Measurements from ENCODE around the gene LRTM1. TPM values are rescaled to one million over a fixed set of nuclear protein-coding genes. Genes with fewer than 3 reads are reported as not detected.

Gene LRTM1
- total RNA-seq, 5 donors from 2014 or later (not counting 1 experiment from before 2014, with no cell fraction given): not detected

GRCh38 chr3:54957711-54958110, 29.9 kb upstream of the LRTM1 start:
- CTCF ChIA-PET: interaction anchor here in 1 of 2 donors (0.6 kb wide), 1 partner anchor 699 kb away, joined by 3 read pairs; no protein-coding TSS in a partner anchor
- no peaks in the 10 kb centered on the region for H3K4me1 ChIP-seq (ENCODE audit: control insufficient read depth in 1 of 2, extremely low read depth in 1 of 2, insufficient read depth in 2 of 2, low read length in 2 of 2)
- H3K27ac Mint-ChIP-seq: no peak overlapping the region
- POLR2A ChIA-PET: no interaction called here
- H3K9me3 ChIP-seq: no peaks in the 10 kb centered on the region
- no peaks in the 10 kb centered on the region for H3K36me3 ChIP-seq (ENCODE audit: control insufficient read depth in 2 of 2, extremely low read depth in 1 of 2, insufficient read depth in 1 of 2, low read length in 1 of 2)
- DNase-seq: no peak
- H3K9me3 Mint-ChIP-seq: peaks cover 0 to 4% (median 0%) of the 10 kb centered on the region in 3 donors
- no peaks in the 10 kb centered on the region for H3K27me3 ChIP-seq (replicated peaks in 1 of 2; ENCODE audit: control insufficient read depth in 2 of 2, extremely low read depth in 1 of 2, insufficient read depth in 2 of 2, low read length in 1 of 2)
- WGBS (ENCODE audit: insufficient coverage): 96% methylated on average over 3 of the region's 4 CpGs
- H3K36me3 Mint-ChIP-seq: no peaks in the 10 kb centered on the region
- no peaks in the 10 kb centered on the region for H3K4me1 Mint-ChIP-seq
- ATAC-seq (replicated peaks in 1 of 4): no peak
- no peak overlapping the region for H3K27ac ChIP-seq (ENCODE audit: low read length)
- H3K27me3 Mint-ChIP-seq: no peaks in the 10 kb centered on the region
- H3K4me3 Mint-ChIP-seq: no peak overlapping the region
- H3K4me3 ChIP-seq (ENCODE audit: control insufficient read depth in 1 of 2, extremely low read depth in 1 of 2, low read length in 1 of 2): no peak overlapping the region

- no peaks in the 10 kb centered on the region for H3K4me1 Mint-ChIP-seq
- H3K27ac Mint-ChIP-seq: no peak overlapping the region
- 100% methylated on average over 2 of the region's 6 CpGs for WGBS (ENCODE audit: insufficient coverage)
- no peaks in the 10 kb centered on the region for H3K36me3 Mint-ChIP-seq
- no peaks in the 10 kb centered on the region for H3K27me3 Mint-ChIP-seq
- Histone ChIP-seq H3K4me1 (ENCODE audit: control insufficient read depth in 1 of 2, extremely low read depth in 1 of 2, insufficient read depth in 2 of 2, low read length in 2 of 2) (no peaks in the 10 kb centered on the region), H3K9me3 (no peaks in the 10 kb centered on the region), H3K27me3 (replicated peaks in 1 of 2; ENCODE audit: control insufficient read depth in 2 of 2, extremely low read depth in 1 of 2, insufficient read depth in 2 of 2, low read length in 1 of 2) (no peaks in the 10 kb centered on the region), H3K36me3 (ENCODE audit: control insufficient read depth in 2 of 2, extremely low read depth in 1 of 2, insufficient read depth in 1 of 2, low read length in 1 of 2) (no peaks in the 10 kb centered on the region), H3K27ac (ENCODE audit: low read length) (no peak overlapping the region), H3K4me3 (ENCODE audit: control insufficient read depth in 1 of 2, extremely low read depth in 1 of 2, low read length in 1 of 2) (no peak overlapping the region)
- DNase-seq (no peak), ATAC-seq (replicated peaks in 1 of 4) (no peak)
- no peak overlapping the region for H3K4me3 Mint-ChIP-seq
- POLR2A ChIA-PET: no interaction called here
- CTCF ChIA-PET: no interaction called here
- H3K9me3 Mint-ChIP-seq: peaks cover 0 to 4% (median 0%) of the 10 kb centered on the region in 3 donors
Observed at GRCh38 chr3:54955941-54956340, 28.1 kb upstream of the LRTM1 start.

DNA sequence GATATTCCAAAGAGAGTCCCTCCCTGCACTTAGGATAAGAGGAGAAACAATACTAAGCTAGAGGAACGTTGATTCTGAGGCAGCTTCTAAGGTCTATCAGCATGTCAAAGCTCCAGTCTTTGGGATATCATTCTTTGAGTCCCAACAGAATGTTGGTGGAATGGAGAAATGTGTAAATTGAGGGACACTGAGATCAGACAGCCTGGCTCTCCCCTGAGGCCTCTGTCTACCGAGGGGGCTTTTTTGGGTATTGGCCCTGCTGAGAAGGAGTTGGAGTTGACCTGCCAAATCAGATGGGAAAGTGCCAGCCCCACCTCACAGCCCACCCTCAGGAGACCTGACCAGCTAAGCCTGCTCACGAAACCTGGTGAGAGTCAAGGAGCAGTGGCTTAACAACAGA, 27.6 kb upstream of the LRTM1 start:
- Mint-ChIP-seq H3K9me3 (peaks cover 0 to 4% (median 0%) of the 10 kb centered on the region in 3 donors), H3K27me3 (peaks cover 0 to 2% of the 10 kb centered on the region in 2 donors), H3K4me1 (no peaks in the 10 kb centered on the region), H3K4me3 (no peak overlapping the region), H3K36me3 (no peaks in the 10 kb centered on the region), H3K27ac (no peak overlapping the region)
- ChIA-PET CTCF (no interaction called here), POLR2A (no interaction called here)
- Histone ChIP-seq H3K4me1 (ENCODE audit: control insufficient read depth in 1 of 2, extremely low read depth in 1 of 2, insufficient read depth in 2 of 2, low read length in 2 of 2) (no peaks in the 10 kb centered on the region), H3K27me3 (replicated peaks in 1 of 2; ENCODE audit: control insufficient read depth in 2 of 2, extremely low read depth in 1 of 2, insufficient read depth in 2 of 2, low read length in 1 of 2) (no peaks in the 10 kb centered on the region), H3K27ac (ENCODE audit: low read length) (no peak overlapping the region), H3K36me3 (ENCODE audit: control insufficient read depth in 2 of 2, extremely low read depth in 1 of 2, insufficient read depth in 1 of 2, low read length in 1 of 2) (no peaks in the 10 kb centered on the region), H3K9me3 (no peaks in the 10 kb centered on the region), H3K4me3 (ENCODE audit: control insufficient read depth in 1 of 2, extremely low read depth in 1 of 2, low read length in 1 of 2) (no peak overlapping the region)
- DNase-seq: no peak
- WGBS (ENCODE audit: insufficient coverage): 50% methylated on average over 1 of the region's 3 CpGs
- no peak for ATAC-seq (replicated peaks in 1 of 4)

- no peaks in the 10 kb centered on the region for H3K9me3 ChIP-seq
- no peak for DNase-seq
- Mint-ChIP-seq H3K27ac (no peak overlapping the region), H3K9me3 (peaks cover 0 to 4% (median 0%) of the 10 kb centered on the region in 3 donors), H3K4me3 (no peak overlapping the region), H3K4me1 (no peaks in the 10 kb centered on the region), H3K36me3 (no peaks in the 10 kb centered on the region), H3K27me3 (peaks cover 0 to 4% of the 10 kb centered on the region in 2 donors)
- no CpG with 5 or more reads among the region's 5 CpGs for WGBS (ENCODE audit: insufficient coverage)
- POLR2A ChIA-PET: no interaction called here
- no peak for ATAC-seq (replicated peaks in 1 of 4)
- H3K27ac ChIP-seq (ENCODE audit: low read length): no peak overlapping the region
- H3K4me3 ChIP-seq (ENCODE audit: control insufficient read depth in 1 of 2, extremely low read depth in 1 of 2, low read length in 1 of 2): no peak overlapping the region
- no peaks in the 10 kb centered on the region for H3K36me3 ChIP-seq (ENCODE audit: control insufficient read depth in 2 of 2, extremely low read depth in 1 of 2, insufficient read depth in 1 of 2, low read length in 1 of 2)
- CTCF ChIA-PET: no interaction called here
- H3K4me1 ChIP-seq (ENCODE audit: control insufficient read depth in 1 of 2, extremely low read depth in 1 of 2, insufficient read depth in 2 of 2, low read length in 2 of 2): no peaks in the 10 kb centered on the region
- no peaks in the 10 kb centered on the region for H3K27me3 ChIP-seq (replicated peaks in 1 of 2; ENCODE audit: control insufficient read depth in 2 of 2, extremely low read depth in 1 of 2, insufficient read depth in 2 of 2, low read length in 1 of 2)
Observed at GRCh38 chr3:54954521-54954920, 26.7 kb upstream of the LRTM1 start.

- Histone ChIP-seq H3K27ac (ENCODE audit: low read length) (no peak overlapping the region), H3K36me3 (ENCODE audit: control insufficient read depth in 2 of 2, extremely low read depth in 1 of 2, insufficient read depth in 1 of 2, low read length in 1 of 2) (no peaks in the 10 kb centered on the region), H3K4me3 (ENCODE audit: control insufficient read depth in 1 of 2, extremely low read depth in 1 of 2, low read length in 1 of 2) (no peak overlapping the region), H3K9me3 (no peaks in the 10 kb centered on the region), H3K27me3 (replicated peaks in 1 of 2; ENCODE audit: control insufficient read depth in 2 of 2, extremely low read depth in 1 of 2, insufficient read depth in 2 of 2, low read length in 1 of 2) (no peaks in the 10 kb centered on the region), H3K4me1 (ENCODE audit: control insufficient read depth in 1 of 2, extremely low read depth in 1 of 2, insufficient read depth in 2 of 2, low read length in 2 of 2) (no peaks in the 10 kb centered on the region)
- no peaks in the 10 kb centered on the region for H3K36me3 Mint-ChIP-seq
- H3K27ac Mint-ChIP-seq: no peak overlapping the region
- H3K27me3 Mint-ChIP-seq: peaks cover 0 to 4% of the 10 kb centered on the region in 2 donors
- ChIA-PET POLR2A (no interaction called here), CTCF (no interaction called here)
- no peak for ATAC-seq (replicated peaks in 1 of 4)
- peaks cover 0 to 4% (median 0%) of the 10 kb centered on the region in 3 donors for H3K9me3 Mint-ChIP-seq
- DNase-seq: no peak
- H3K4me3 Mint-ChIP-seq: no peak overlapping the region
- WGBS (ENCODE audit: insufficient coverage): 80% methylated on average over 1 of the region's 5 CpGs
- no peaks in the 10 kb centered on the region for H3K4me1 Mint-ChIP-seq
Observed at GRCh38 chr3:54954022-54954421, 26.2 kb upstream of the LRTM1 start.

DNA sequence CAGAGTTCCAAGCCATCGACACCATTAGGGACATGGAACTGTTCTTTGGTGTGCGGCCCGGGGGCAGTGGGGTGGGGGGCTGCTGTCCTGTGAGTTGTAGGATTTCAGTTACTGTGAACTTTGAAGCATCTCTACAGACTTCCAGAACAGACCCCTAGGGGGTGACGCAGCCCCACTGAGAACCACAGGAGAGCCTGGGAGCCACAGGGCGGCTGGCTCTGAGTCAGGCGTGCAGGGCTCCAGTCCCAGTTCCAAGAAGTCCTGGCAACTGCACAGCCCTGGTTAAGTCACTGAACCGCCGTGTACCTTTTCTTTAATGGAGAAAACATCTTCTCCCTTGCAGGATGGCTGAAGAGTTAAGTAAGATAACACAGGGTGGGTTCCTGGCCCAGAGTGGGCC, 23.5 kb upstream of the LRTM1 start:
- H3K4me1 Mint-ChIP-seq: no peaks in the 10 kb centered on the region
- no CpG with 5 or more reads among the region's 8 CpGs for WGBS (ENCODE audit: insufficient coverage)
- H3K4me3 Mint-ChIP-seq: no peak overlapping the region
- Histone ChIP-seq H3K27me3 (replicated peaks in 1 of 2; ENCODE audit: control insufficient read depth in 2 of 2, extremely low read depth in 1 of 2, insufficient read depth in 2 of 2, low read length in 1 of 2) (no peaks in the 10 kb centered on the region), H3K27ac (ENCODE audit: low read length) (no peak overlapping the region), H3K9me3 (no peaks in the 10 kb centered on the region), H3K4me1 (ENCODE audit: control insufficient read depth in 1 of 2, extremely low read depth in 1 of 2, insufficient read depth in 2 of 2, low read length in 2 of 2) (no peaks in the 10 kb centered on the region), H3K36me3 (ENCODE audit: control insufficient read depth in 2 of 2, extremely low read depth in 1 of 2, insufficient read depth in 1 of 2, low read length in 1 of 2) (no peaks in the 10 kb centered on the region), H3K4me3 (ENCODE audit: control insufficient read depth in 1 of 2, extremely low read depth in 1 of 2, low read length in 1 of 2) (no peak overlapping the region)
- H3K36me3 Mint-ChIP-seq: no peaks in the 10 kb centered on the region
- POLR2A ChIA-PET: no interaction called here
- ATAC-seq (replicated peaks in 1 of 4) (no peak), DNase-seq (no peak)
- peaks cover 0 to 1% (median 0%) of the 10 kb centered on the region in 3 donors for H3K9me3 Mint-ChIP-seq
- peaks cover 0 to 4% of the 10 kb centered on the region in 2 donors for H3K27me3 Mint-ChIP-seq
- CTCF ChIA-PET: no interaction called here
- no peak overlapping the region for H3K27ac Mint-ChIP-seq

DNA sequence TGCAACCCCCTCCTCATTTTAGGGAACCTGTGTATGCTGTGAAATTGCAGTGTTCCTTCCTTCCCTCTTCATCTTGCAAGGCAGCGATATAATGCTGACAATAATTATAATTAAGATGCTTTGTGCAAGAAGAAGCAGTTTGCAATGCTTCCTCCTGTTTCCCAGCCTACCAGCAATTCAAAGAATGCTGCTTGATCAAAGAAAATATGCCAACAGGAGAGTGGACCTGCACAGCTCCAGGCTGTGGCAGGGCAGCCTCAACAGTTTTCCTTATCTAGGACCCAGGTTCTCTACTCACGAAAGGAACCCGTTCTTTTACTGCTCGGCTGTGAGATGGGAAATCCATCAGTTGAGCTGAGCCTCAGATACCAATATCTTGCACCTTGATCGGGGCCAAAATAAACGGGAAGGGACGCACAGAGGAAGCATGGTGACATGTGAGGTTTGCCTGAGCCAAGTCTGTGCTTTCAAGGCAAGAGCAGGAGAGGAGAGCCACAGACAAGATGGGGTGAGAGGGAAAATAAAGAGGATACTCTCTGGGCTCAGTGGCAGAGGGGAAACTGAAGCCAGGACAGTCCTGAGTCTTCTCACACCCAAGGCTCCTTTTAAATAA, 22.6 kb upstream of the LRTM1 start:
- H3K4me1 Mint-ChIP-seq: no peaks in the 10 kb centered on the region
- H3K27me3 ChIP-seq (replicated peaks in 1 of 2; ENCODE audit: control insufficient read depth in 2 of 2, extremely low read depth in 1 of 2, insufficient read depth in 2 of 2, low read length in 1 of 2): no peaks in the 10 kb centered on the region
- H3K36me3 ChIP-seq (ENCODE audit: control insufficient read depth in 2 of 2, extremely low read depth in 1 of 2, insufficient read depth in 1 of 2, low read length in 1 of 2): no peaks in the 10 kb centered on the region
- no peak overlapping the region for H3K4me3 ChIP-seq (ENCODE audit: control insufficient read depth in 1 of 2, extremely low read depth in 1 of 2, low read length in 1 of 2)
- no peak overlapping the region for H3K27ac ChIP-seq (ENCODE audit: low read length)
- CTCF ChIA-PET: no interaction called here
- DNase-seq (no peak), ATAC-seq (replicated peaks in 1 of 4) (no peak)
- POLR2A ChIA-PET: no interaction called here
- no peaks in the 10 kb centered on the region for H3K9me3 Mint-ChIP-seq
- no peaks in the 10 kb centered on the region for H3K9me3 ChIP-seq
- H3K27me3 Mint-ChIP-seq: peaks cover 0 to 4% of the 10 kb centered on the region in 2 donors
- no peak overlapping the region for H3K4me3 Mint-ChIP-seq
- H3K27ac Mint-ChIP-seq: no peak overlapping the region
- H3K36me3 Mint-ChIP-seq: no peaks in the 10 kb centered on the region
- WGBS (ENCODE audit: insufficient coverage): 25% methylated on average over 4 of the region's 7 CpGs
- H3K4me1 ChIP-seq (ENCODE audit: control insufficient read depth in 1 of 2, extremely low read depth in 1 of 2, insufficient read depth in 2 of 2, low read length in 2 of 2): no peaks in the 10 kb centered on the region

Data from T-cell (primary cell).